IPS DF 4.7 (cell line): ENCODE measurements around the gene BANP.
"Not testable (repeated sequence)": the region's sequence is repeated elsewhere in the genome, so short reads cannot be mapped to it uniquely, and the experiment has no call there.

Experiments
- DNase-seq: peaks from one replicate; pipeline ENCODE4 v3.0.0-alpha.2; 2013; ENCODE audit warnings: low spot score; ENCODE audit errors: extremely low read depth

BANP gene

DNA sequence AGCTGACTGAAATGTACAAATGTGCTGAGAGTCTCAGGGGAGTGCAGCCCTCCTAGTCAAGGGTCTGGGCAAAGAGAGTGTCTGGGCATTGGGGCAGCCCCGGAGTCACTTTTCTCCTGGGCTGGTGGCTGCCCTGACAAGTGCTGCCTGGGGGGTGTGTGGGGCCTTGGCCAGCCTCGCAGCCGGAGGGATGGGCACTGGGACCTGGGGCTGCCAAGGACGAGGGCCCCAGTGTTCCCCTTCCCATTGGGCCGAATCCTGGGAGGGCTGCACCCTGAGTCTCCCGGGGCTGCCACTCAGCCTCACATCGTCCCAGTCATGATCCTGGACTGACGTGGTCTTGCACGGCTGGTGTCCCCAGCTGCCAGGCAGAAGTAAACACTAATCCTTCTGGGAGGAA is 132.3 kb downstream of the BANP start:
- DNase-seq: no peak

DNA sequence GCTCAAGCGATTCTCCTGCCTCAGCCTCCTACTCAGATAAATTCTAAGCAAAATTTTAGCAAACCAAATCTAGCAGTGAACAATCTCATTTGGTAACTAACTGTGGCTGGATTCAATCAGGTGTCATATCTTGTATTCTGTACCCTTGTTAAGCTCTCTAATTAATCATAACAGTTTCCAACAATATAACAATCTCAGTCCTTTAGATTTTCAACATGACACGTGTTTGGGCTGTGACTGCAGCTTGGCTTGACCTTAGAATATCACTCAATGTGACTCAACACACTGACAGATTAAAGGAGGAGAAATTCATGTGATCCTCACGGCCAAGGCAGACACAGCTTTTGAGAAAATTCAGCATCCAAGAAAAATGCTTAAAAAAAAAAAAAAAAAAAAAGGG is 133.6 kb downstream of the BANP start:
- no peak for DNase-seq

DNA sequence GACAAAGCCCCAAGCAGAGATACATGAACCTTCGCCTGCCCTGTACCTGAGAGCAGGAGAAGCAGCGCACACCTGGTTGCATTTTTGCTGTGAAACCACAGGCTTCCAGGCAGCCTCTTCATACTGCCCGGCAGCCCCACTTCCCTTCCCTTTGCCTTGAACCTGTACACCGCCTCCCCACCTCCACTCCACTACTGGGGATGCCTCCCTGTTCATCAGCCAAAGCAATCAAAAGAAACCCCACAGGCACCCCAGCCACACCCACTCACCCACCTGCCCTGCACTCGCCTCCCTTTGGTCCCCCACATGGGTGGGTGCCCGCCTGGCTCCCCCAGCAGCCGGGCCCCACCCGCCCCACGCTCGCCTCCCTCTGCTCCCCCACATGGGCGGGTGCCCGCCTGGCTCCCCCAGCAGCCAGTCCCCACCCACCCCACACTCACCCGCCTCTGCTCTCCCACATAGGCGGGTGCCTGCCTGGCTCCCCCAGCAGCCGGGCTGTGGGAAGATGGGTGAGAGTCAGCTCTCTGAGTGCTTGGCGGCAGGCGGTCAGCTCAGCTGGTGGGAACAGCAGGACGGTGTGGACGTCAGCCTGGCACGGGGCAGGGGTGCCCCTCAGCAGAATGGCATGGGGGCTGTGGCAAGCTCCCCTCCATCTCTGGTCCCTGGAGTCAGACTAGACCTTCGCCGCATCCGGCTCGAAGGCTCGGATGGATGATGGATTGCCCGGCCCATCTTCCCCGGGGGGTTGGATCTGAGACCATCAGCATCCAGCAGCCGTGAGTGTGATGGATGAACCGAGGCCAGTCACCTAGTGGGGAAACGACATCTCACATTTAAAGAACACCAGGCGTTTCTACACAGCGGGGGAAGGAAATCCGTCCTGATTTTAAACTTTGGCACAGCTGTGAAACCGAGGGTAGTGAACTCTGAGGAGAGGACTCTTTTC is 135.6 kb downstream of the BANP start:
- no peak for DNase-seq

DNA sequence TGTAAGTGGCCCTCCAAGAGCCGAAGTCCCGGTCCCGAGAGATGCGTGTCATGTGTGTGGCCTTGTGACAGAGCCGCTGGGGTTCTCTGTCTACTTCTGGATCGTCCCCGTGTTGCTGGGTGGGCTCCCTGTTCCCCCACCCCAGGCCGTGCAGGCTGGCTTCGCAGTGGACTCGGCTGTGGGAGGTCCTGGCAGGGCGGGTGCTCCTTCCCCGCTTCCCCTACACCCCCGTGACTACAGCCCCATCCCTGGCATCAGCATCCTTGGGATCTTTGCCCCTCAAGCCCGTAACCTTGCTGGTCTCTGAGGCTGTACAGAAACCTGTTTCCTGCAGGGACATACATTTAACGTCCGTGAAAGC is 136.3 kb downstream of the BANP start:
- no peak for DNase-seq

DNA sequence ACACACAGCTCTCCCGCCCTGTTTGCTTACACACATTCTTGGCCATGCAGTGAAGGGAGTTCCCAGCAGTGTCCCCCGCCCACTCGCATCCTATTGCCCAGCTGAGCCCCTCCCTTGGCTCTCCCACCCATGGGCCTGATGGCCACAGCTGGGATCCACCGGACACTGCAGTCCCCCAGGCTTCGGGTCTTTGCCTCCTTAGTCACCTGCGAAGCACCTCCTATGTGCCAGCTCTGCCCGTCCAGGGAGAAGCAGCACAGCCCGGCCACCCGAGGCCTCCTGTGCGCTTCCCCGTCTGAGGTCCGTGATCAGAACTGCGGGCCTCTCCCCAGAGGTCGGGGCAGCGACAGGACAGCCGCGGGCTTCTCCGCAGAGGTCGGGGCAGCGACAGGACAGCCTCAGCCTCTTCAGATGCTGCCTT is 136.9 kb downstream of the BANP start:
- DNase-seq: no peak

DNA sequence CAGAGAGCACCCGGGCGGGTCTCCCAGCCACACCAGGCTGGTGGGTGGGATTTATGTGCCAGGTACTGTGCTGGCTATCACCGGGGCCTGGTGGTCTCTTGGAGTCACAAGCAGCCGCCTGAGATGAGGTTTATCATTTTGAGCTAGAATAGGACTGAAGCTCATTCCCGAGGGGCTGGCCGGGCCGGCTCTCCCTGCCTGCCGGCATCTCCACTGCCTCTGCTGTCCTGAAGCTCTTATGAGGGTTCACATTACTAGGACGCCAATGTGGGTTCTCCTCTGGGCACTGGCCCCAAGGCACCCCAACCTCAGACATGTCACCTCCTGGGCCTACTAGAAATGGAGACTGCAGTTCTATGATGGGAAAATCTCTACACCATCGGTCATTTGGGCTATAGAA is 137.4 kb downstream of the BANP start:
- DNase-seq: not testable (repeated sequence)

DNA sequence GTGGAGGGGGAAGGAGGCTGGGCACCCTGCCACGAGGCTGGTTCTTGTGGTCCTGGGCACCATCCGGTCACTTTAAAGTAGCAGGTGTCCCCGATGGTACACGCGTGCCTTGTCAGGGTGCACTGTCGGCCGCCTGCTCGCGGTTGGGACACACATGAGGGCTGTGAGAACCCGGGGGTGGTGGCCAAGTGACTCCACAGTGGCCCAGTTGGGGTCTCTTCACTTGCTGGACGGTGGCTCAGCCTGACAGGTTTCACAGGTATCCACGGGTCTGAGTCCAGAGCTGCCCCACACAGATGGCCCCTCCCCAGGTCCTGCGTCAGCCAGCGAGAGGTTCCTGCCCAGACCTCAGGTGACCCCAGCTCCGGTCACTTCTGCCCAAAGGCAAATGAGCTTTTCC is 137.8 kb downstream of the BANP start:
- DNase-seq: not testable (repeated sequence)

DNA sequence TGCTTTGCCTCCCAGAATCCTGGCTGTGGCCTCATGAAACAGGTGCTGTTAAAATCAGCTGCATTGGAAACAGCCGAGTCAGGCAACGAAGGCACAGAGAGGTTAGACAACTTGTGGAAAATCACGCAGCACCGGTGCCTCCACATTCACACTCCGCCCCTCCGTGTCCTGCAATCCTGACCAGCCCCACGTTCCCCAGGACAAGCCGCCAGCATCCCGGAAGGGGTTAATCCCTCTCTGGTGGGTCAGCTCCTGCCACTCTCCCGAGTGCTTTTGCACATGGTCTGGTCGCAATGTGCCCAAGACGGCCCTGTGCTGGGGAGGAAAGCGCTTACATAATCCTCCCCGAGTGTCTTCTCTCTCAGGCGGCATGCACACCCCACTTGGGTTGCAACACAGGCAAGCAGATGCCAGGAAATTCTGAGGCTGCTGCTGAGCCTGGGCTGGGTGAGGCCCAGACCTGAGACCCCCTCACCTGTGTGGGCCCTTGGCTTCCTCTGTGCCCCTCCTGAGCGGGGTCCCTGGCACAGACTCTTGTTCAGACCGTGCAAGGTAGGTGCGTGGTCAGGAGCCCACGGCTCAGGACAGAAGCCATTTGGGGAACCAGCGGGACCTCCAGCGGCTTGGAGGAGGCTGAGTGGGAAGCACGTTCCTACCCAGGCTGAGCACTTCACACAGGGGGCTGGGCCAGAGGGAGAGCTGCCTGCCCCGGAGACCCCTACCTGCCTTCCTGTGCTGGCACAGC is 138.6 kb downstream of the BANP start:
- DNase-seq: not testable (repeated sequence)

DNA sequence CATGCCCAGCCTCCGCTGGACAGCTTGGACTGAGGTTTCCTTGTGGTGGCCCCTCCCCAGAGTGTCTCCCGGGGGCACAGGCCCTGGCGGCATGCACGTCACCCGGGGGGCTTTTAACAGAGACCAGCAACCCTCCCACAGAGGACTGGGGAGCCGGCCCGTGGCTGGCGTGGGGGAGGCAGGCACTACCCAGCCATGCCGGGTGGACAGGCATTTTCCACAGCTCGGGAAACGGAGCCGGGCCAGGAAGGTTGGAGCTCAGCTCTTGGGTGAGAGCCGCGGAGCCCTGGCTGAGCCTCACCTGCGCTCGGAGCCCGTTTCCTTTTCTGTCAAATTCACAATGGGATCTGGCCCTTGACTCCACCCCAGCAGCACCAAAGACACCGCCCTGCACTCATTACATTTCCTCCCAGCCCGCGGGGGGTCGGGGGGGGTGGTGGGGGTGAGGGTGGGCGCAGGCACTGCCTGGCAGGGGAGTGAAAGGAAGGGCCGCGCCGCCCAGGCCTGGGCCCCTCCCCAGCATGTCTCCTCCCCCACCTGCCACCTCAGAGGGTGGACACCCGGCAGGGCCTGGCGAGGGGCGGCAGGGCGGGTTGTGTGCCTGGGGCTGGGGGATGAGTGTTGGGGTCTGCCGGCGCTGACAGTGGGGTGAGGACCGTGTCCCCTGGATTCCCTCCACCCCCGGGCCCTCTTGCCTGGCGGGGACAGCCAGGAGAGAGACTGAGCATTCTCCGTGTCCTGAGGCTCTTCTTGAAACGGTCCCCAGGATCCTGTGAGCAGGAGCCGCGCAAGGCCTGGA is 139.3 kb downstream of the BANP start:
- not testable (repeated sequence) for DNase-seq

DNA sequence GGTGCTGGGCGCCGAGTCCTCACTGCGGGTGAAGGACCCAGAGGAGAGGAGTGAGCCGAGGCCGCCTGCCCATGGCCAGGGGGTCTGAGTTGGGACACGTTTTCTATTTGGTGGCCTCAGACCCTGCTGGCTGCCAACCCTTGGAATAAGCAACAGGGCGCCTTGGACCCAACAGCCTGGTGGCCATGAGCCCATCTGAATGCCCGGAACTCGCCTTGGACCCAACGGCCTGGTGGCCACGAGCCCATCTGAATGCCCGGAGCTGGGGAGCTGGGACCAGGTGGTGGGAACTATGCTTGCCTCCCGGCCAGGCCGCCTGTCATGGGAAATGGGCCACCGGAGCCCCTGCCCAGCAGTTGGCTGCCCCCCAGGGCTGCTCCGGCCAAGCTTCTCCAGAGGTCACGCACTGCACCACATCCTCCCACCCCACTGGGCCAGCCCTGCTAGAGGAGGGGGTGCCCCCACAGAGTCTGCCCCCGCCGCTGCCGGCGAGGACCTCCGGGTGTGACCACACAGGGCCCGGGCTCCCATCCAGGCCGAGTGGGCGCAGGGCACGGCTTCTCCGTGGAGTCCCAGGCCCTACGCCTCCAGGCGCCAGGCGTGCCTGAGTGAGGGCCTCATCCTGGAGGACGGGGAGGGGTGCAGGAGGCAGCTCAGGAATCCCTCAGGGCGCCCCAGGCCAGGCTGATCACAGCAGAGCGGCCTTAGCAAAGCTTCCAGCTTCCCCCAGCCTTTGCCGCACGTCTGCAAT is 140.2 kb downstream of the BANP start:
- not testable (repeated sequence) for DNase-seq

DNA sequence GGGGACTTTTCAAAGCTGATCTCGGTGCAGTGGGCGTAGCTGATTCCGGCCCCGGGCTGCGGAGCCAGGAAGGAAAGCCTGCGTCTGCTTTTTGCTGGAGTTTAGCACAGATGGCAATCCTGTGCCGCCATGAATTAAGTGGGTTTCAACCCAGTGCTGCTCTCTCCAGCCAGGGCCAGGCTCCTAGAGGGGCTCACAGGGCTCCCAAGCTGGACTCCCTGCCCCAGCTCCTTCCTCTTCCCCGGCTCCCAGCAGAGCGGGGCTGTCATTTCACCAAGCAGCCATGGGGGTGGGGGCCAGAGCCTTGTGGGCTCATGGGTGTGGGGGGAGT is 140.7 kb downstream of the BANP start:
- not testable (repeated sequence) for DNase-seq

DNA sequence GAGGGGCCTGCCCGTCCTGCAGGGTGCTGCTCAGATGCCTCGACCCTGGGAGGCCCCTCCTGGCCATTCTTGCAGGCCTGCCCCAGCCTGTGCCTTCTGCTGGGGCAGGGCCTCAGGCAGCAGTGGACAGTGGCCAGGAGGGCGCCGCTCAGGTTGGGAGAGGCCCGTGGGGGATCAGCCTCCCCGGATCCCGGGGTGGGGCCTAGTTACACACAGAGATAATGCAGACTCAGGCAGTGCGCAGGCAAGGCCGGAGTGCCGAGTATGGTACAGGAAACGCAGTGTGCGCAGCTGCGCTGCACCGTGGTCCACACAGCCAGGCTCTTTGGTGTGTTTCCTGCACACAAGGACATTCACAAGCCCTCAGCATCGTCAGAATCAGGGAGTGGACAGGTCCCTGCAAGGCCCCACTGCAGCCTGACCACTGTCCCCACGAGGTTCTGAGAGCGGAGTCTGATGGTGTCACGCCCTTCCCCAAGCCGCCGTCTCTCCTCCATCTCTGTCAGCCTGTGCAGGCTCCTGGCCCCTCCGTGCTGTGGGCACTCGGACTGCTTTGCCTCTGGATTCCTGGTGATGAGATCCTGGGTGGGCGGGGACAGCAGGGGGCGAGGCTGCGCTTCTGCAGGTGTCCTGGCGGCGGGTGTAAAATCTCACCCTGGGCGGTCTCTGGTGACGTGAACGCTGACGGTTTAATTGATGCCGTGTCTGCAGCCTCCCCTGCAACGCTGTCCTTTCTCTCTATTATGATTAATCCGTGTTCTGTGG is 141.7 kb downstream of the BANP start:
- DNase-seq: not testable (repeated sequence)

DNA sequence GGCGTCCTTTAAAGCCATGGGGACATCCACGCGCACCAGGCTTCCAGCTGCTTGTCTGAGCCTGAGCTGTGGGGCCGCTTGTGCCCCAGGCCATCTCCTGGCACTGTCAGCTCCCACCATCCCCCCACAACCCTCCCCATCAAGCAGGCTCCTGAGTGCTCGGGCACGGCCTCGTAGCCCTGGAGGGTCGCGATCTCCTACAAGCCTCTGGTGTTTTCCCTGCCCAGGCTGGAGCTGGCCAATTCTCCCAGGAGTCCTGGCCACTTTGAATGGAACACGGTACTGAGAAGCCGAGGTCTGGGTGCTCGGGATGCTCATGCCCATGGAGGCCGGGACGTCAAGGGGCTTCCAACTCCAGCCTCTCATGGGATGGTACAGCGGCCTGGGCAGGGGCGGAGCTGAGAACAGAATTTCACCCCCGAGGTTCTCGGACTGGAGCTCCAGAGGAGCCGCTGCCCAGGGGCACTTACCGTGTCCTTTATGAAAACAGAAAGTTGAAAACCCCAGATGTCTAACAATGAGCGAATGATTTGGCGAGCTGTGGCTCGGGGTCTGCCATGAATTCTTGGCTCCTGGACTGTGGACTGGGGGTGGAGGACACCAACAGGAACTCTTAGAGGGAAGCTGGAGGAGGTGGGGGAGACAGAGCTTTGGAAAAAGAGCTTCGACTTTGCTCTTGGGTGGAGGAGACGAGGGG is 142.5 kb downstream of the BANP start:
- not testable (repeated sequence) for DNase-seq

DNA sequence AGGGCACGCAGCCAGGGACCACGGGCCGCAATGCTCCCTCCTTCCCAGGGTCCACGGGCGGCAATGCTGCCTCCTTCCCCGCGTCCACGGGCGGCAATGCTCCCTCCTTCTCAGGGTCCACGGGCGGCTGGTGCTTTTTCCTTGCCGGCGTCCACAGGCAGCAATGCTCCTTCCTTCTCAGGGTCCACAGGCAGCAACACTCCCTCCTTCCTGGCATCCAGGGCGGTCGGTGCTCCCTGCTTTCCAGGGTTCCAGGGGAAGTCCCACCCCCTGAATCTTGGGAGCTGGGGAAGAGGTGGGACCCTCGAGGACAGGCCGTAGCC is 143.0 kb downstream of the BANP start:
- not testable (repeated sequence) for DNase-seq

DNA sequence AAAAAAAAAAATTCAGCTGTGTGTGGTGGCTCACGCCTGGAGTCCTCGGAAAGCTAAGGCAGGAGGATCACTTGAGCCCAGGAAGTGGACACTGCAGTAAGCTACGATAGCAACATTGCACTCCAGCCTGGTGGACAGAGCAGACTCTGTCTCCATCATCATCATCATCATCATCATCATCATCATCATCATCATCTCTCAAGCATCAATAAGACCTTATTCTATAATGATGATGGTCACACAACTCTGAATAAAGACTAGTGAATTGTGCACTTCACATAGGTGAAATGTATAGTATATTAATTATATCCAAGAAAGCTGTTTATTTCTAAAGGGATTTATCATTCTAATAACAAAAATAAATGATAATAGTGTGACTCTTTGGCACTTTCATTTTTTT is 143.7 kb downstream of the BANP start:
- DNase-seq: not testable (repeated sequence)

DNA sequence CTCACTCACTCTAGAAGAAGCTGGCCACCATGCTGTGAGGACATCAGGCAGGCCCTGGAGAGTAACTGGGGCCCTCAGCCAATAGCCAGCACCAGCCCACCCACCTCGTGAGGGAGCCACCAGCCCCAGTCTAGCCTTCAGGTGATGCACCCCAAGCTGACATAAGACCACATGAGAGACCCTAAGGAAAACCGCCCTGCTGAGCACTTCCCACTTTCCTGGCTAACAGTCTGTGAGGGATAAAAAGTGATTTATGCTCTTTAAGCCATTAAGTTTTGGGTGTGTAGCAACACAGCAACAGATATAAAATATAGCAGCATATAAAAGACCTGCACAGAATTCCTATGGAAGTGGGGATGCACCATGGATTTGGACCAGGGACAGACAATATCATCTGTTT is 145.4 kb downstream of the BANP start:
- DNase-seq: not testable (repeated sequence)

DNA sequence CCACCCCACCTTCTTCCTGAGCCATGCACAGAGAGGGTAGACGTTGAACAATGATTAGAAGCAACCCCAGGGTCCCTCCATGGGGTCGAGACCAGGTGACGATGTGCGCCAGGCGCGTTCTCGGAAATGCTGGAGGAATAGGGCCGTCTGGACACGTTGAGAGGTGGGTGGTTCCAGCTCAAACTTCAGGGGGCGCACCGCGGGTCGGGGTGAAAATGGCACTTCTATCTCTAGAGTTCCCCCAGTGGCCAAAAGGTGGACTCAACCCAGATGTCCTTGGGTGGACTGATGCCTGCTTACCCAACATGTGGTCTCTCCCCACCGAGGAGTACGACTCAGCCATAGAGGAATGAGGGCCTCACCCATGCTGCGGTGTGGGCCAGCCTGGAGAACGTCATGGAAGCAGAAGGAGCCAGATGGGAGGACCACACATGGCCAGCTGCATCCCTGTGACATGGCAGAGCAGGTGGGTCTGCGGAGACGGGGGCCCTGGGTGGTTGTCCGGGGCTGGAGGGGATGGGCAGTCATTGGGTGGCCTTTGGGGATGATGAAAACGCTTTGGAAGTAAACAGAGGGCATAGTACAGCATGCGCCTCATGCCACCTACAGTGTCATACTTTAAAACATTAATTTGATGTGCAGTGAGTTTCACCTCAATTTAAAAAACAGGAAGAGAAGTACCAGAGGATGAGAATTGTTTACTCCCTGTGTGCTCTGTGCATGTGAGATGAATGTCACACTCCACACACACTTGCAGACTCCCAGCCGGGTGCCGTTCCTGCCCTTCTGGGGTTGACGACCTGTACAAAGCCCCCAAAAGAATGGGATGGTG is 147.7 kb downstream of the BANP start:
- not testable (repeated sequence) for DNase-seq

DNA sequence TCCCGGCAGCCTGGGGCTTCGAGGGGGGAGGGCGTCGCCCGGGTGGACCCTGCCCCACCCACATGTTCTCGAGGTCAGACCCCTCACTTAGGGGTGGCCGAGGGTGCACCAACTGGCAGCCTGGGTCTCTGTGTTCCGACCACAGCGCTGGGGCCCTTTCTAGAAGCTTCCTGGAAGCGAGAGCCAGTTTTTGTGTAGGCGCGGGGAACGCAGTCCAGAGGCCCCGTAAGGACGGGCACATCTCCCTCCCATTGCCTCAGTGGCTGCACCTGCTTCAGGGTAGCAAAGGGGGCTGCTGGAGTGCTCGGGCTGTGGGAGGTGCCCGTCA is 148.3 kb downstream of the BANP start:
- DNase-seq: no peak

DNA sequence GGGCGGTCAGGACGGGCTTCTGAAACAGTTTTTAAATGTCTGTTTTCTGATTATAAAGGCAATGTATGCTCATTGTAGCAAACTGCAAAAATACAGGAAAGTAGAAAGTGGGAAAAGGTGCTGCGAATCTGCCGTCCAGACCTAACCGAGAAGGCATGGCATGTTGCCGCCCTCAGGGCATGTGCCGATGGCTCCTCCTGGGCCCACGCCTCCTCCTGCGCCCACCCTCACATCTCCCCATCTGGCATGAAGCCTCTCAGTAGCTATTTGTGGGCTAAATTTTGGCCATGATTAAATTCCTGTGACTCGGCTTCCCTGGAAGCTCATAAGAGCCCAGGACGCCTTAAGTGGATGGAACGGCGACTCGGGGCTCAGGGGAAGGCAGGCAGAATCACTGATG is 148.7 kb downstream of the BANP start:
- not testable (repeated sequence) for DNase-seq
